ENCODE data around the gene BDH1.

Gene BDH1

DNA sequence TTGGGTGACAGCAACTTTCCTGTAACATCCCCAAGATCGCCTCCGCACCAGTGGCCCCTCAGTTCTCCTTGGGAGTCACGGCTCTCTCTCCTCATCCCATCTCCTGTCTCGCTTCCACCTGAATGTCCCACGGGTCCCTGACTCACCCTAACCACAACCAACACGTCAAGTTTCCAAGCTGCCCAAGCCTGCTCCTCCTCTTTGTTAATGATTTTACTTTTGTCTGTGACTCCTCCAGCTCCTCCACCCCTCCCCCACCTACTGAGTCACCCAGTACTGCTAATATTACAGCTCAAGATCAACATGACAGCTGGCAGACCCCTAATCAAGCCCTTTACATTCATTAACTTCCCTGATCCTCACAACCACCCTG lies 39.3 kb downstream of the BDH1 start:
- H3K79me2 ChIP-seq (ENCODE audit: low read length) = no peaks in the 10 kb centered on the region
- H3K27ac ChIP-seq (ENCODE audit: low read length) = no peak overlapping the region
- no peak overlapping the region for H2AFZ ChIP-seq (ENCODE audit: low read length)
- no peaks in the 10 kb centered on the region for H4K20me1 ChIP-seq (ENCODE audit: insufficient read depth, low read length)
- H3K9me3 ChIP-seq (replicated peaks; ENCODE audit: insufficient read depth, low read length) = no peaks in the 10 kb centered on the region
- H3K4me1 ChIP-seq (ENCODE audit: low read length) = no peaks in the 10 kb centered on the region
- H3K9me2 ChIP-seq (replicated peaks; ENCODE audit: insufficient read depth, low read length) = no peaks in the 10 kb centered on the region
- H3K4me3 ChIP-seq (ENCODE audit: low read length) = no peak overlapping the region
- no peak for DNase-seq
- H3K4me2 ChIP-seq (ENCODE audit: low read depth, low read length) = no peak overlapping the region
- no peaks in the 10 kb centered on the region; the same call in 1 of the 2 replicates for H3F3A ChIP-seq (ENCODE audit: insufficient read depth, low read length)
- H3K36me3 ChIP-seq (replicated peaks; ENCODE audit: insufficient read depth, low read length) = no peaks in the 10 kb centered on the region
- H3K27me3 ChIP-seq (replicated peaks; ENCODE audit: insufficient read depth, low read length) = no peaks in the 10 kb centered on the region
- TF ChIP-seq, protein P1, sequence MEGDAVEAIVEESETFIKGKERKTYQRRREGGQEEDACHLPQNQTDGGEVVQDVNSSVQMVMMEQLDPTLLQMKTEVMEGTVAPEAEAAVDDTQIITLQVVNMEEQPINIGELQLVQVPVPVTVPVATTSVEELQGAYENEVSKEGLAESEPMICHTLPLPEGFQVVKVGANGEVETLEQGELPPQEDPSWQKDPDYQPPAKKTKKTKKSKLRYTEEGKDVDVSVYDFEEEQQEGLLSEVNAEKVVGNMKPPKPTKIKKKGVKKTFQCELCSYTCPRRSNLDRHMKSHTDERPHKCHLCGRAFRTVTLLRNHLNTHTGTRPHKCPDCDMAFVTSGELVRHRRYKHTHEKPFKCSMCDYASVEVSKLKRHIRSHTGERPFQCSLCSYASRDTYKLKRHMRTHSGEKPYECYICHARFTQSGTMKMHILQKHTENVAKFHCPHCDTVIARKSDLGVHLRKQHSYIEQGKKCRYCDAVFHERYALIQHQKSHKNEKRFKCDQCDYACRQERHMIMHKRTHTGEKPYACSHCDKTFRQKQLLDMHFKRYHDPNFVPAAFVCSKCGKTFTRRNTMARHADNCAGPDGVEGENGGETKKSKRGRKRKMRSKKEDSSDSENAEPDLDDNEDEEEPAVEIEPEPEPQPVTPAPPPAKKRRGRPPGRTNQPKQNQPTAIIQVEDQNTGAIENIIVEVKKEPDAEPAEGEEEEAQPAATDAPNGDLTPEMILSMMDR (IDR thresholded peaks at IDR 0.05; ENCODE audit: low read length) = no peak
- TF ChIP-seq EZH2 (optimal IDR thresholded peaks at IDR 0.05; ENCODE audit: low read depth, low read length) = no peak
- no peak overlapping the region for H3K9ac ChIP-seq (ENCODE audit: low read length)

DNA sequence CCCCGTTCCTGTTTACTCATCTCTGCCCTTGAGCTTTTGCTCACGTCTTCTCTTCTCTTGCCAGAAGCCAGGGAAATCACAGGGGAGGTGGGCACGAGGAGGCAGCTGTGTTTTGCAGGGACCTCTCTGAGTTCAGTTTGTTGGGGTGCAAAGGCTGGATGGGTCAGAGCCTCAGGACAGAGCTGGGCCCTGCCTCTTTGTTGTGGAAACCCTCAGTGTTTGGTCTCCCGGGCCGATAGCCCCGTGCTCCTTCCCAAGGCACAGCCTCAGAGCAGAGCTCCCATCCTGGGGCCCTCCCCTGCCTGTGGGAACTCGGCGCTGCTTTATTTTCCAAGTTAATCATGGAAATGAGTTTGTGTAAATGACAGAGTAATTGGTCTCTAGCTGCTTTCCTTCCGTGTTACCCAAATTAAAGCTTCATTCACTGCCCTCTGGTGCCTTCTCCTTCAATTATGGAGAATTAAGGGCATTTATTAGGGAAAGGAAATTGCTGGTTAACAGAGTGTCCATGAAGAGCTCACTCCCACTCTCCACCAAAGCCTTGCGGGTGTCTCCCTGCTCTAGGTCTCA lies 40.9 kb downstream of the BDH1 start:
- Histone ChIP-seq H3K9ac (ENCODE audit: low read length) (no peak overlapping the region), H3K79me2 (ENCODE audit: low read length) (no peaks in the 10 kb centered on the region), H4K20me1 (ENCODE audit: insufficient read depth, low read length) (no peaks in the 10 kb centered on the region), H3K4me3 (ENCODE audit: low read length) (no peak overlapping the region), H3F3A (ENCODE audit: insufficient read depth, low read length) (no peaks in the 10 kb centered on the region; the same call in 1 of the 2 replicates), H3K9me3 (replicated peaks; ENCODE audit: insufficient read depth, low read length) (no peaks in the 10 kb centered on the region), H3K27me3 (replicated peaks; ENCODE audit: insufficient read depth, low read length) (no peaks in the 10 kb centered on the region), H2AFZ (ENCODE audit: low read length) (no peak overlapping the region), H3K4me1 (ENCODE audit: low read length) (no peaks in the 10 kb centered on the region), H3K4me2 (ENCODE audit: low read depth, low read length) (no peak overlapping the region), H3K9me2 (replicated peaks; ENCODE audit: insufficient read depth, low read length) (no peaks in the 10 kb centered on the region), H3K27ac (ENCODE audit: low read length) (no peak overlapping the region), H3K36me3 (replicated peaks; ENCODE audit: insufficient read depth, low read length) (no peaks in the 10 kb centered on the region)
- no peak for DNase-seq
- TF ChIP-seq, protein P1 (IDR thresholded peaks at IDR 0.05; ENCODE audit: low read length) = no peak

DNA sequence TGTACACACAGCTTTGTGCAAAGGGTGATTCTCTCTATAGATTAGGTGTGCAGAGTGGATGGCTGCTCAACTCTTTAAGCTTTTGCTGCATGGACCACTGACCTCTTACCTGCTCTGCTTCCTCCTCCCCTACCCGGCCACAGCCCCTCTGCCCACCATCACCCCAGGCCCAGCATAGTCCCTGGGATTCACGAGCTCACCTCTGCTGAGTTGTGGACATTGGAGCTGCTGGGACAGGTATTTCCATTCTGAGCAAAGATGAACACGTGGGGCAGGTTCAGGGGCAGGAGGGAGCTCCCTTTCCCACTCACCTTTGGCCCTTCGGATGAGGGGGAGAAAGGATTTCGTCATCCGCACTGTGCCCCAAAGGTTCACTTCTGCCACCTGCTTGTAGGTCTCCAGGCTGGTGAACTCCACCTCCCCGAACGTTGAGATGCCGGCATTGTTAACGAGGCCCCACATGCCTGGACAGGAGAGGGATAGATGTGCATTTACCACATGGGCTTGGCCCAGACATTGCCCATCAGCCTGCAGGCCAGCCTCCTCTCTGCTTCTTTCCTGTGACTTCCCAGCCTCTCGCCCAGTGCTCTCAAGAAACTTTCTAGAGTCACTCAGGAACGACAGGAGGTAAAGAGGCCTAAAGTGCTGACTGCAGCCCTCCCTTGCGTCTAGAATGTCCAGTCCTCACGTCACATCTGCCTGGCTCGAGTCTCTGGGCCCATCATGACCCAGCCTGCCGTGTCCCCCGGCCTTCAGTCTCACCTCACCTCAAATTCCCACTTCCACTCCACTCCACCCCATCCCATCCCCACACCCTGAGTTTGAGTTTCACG lies 41.6 kb downstream of the BDH1 start:
- Histone ChIP-seq H3K9me3 (replicated peaks; ENCODE audit: insufficient read depth, low read length) (no peaks in the 10 kb centered on the region), H3K79me2 (ENCODE audit: low read length) (no peaks in the 10 kb centered on the region), H4K20me1 (ENCODE audit: insufficient read depth, low read length) (no peaks in the 10 kb centered on the region), H3F3A (ENCODE audit: insufficient read depth, low read length) (no peaks in the 10 kb centered on the region; the same call in 1 of the 2 replicates), H3K9ac (ENCODE audit: low read length) (no peak overlapping the region), H3K27me3 (replicated peaks; ENCODE audit: insufficient read depth, low read length) (no peaks in the 10 kb centered on the region), H2AFZ (ENCODE audit: low read length) (no peak overlapping the region), H3K4me1 (ENCODE audit: low read length) (no peaks in the 10 kb centered on the region), H3K36me3 (replicated peaks; ENCODE audit: insufficient read depth, low read length) (no peaks in the 10 kb centered on the region), H3K27ac (ENCODE audit: low read length) (no peak overlapping the region), H3K4me2 (ENCODE audit: low read depth, low read length) (no peak overlapping the region), H3K4me3 (ENCODE audit: low read length) (no peak overlapping the region), H3K9me2 (replicated peaks; ENCODE audit: insufficient read depth, low read length) (no peaks in the 10 kb centered on the region)
- no peak for DNase-seq
- TF ChIP-seq EZH2phosphoT487 (IDR thresholded peaks at IDR 0.05; ENCODE audit: low read length) (no peak), EZH2 (optimal IDR thresholded peaks at IDR 0.05; ENCODE audit: low read depth, low read length) (no peak)
- TF ChIP-seq, protein P1 (IDR thresholded peaks at IDR 0.05; ENCODE audit: low read length) = no peak

All from MM.1S (cell line).